Endodermal cell (in vitro differentiated cells): ENCODE data around the gene NRXN3. TPM values are rescaled to one million over a fixed set of nuclear protein-coding genes. Genes with fewer than 3 reads are reported as not detected.

Source experiments
- DNase-seq: peaks from one replicate; pipeline ENCODE4 v3.0.0-alpha.2; 2017
- H3K27ac ChIP-seq: 2 replicates; pipeline ENCODE4 v1.5.1; 2013; ENCODE audit warnings: mild to moderate bottlenecking, low read depth, low read length, moderate library complexity
- H3K27me3 ChIP-seq: 2 replicates; pipeline ENCODE4 v1.6.1; 2013; ENCODE audit warnings: mild to moderate bottlenecking, low read length, moderate library complexity; ENCODE audit not compliant: insufficient read depth, control insufficient read depth, poor library complexity, severe bottlenecking
- H3K36me3 ChIP-seq: 2 replicates; pipeline ENCODE4 v1.7.0; 2013; ENCODE audit warnings: mild to moderate bottlenecking, low read length, moderate library complexity; ENCODE audit not compliant: control insufficient read depth, insufficient read depth
- H3K4me1 ChIP-seq: one replicate; pipeline ENCODE4 v1.7.0; 2013; ENCODE audit warnings: low read length; ENCODE audit not compliant: control insufficient read depth, insufficient read depth
- H3K4me3 ChIP-seq: 2 replicates; pipeline ENCODE4 v1.5.1; 2013; ENCODE audit warnings: mild to moderate bottlenecking, low read length, moderate library complexity
- H3K9ac ChIP-seq: 2 replicates; pipeline ENCODE4 v1.6.1; 2013; ENCODE audit warnings: mild to moderate bottlenecking, low read length, moderate library complexity; ENCODE audit not compliant: poor library complexity, severe bottlenecking; ENCODE audit errors: extremely low read depth
- H3K9me3 ChIP-seq: 2 replicates; pipeline ENCODE4 v1.6.1; 2013; ENCODE audit warnings: mild to moderate bottlenecking, low read length, moderate library complexity; ENCODE audit not compliant: control insufficient read depth
- H3K27ac Mint-ChIP-seq: 2 replicates; pipeline ENCODE4 v1.8.0; 2020; ENCODE audit warnings: mixed read lengths
- H3K27me3 Mint-ChIP-seq: 2 replicates; pipeline ENCODE4 v1.8.0; 2021; ENCODE audit warnings: mild to moderate bottlenecking, mixed read lengths; ENCODE audit not compliant: insufficient read depth
- H3K36me3 Mint-ChIP-seq: 2 replicates; pipeline ENCODE4 v1.8.0; 2020; ENCODE audit warnings: low read depth, mixed read lengths
- H3K4me1 Mint-ChIP-seq: 2 replicates; pipeline ENCODE4 v1.8.0; 2020; ENCODE audit warnings: mixed read lengths
- H3K4me3 Mint-ChIP-seq: 2 replicates; pipeline ENCODE4 v1.8.0; 2020; ENCODE audit warnings: mild to moderate bottlenecking, moderate library complexity, mixed read lengths
- H3K9me3 Mint-ChIP-seq: 2 replicates; pipeline ENCODE4 v1.8.0; 2020; ENCODE audit warnings: mild to moderate bottlenecking, mixed read lengths
- WGBS, 2 experiments: methylation state at CpG; one replicate each; pipeline versions ENCODE4 v1.1.5 to v1.1.7; 2013; ENCODE audit warnings: missing lambda C conversion rate in 2 of 2, mixed read lengths in 1 of 2; ENCODE audit not compliant: insufficient coverage in 1 of 2, insufficient read length in 1 of 2; 5-methylcytosine and 5-hydroxymethylcytosine counted together
- total RNA-seq, 2 donors: library from RNA; stranded (reverse); fragmentation: NEBNext Ultra II Directional in 1 of 2; extraction: Animal tissue kit (Norgen Biotek cat#: 25700) in 1 of 2; gene quantifications; 2 replicates in 1 of 2; 3 replicates in 1 of 2; pipeline ENCODE4 v1.2.1, GENCODE V29; 2021
- TF ChIP-seq, protein P1 (sequence below): fragments of 200-600 bp; sonication (generic); conservative IDR thresholded peaks from 2 replicates; pipeline ENCODE4 v1.5.0; 2021; ENCODE audit warnings: antibody characterized with exemption, mild to moderate bottlenecking

NRXN3 gene
- total RNA-seq, 2 donors from 2014 or later, result 20.9 to 21.4 TPM

DNA sequence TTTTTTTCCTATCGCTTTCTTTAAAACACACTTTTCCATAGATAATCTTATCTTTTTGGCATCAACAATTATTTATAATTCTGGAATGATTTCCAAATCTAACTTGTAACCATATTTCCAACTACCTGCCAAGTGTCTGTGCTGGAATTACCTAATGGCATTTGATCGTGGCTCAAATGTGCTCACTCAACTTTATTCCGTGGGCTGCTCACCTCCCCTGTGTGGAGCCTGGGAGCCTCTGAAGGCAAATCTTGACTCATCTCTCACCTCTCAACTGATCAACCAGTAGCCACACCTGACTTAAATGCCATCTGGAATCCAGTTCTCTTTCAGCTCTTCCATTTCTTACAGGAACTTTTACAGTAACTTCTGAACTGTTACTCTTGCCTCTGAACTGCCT lies 1432.6 kb downstream of the NRXN3 start:
- Histone ChIP-seq H3K4me3 (no peak overlapping the region), H3K9ac (no peak overlapping the region), H3K27ac (no peak overlapping the region), H3K36me3 (no peaks in the 10 kb centered on the region), H3K4me1 (no peaks in the 10 kb centered on the region), H3K9me3 (no peaks in the 10 kb centered on the region), H3K27me3 (no peaks in the 10 kb centered on the region)
- Mint-ChIP-seq H3K4me1 (peaks cover 13% of the 10 kb centered on the region), H3K9me3 (peaks cover 1% of the 10 kb centered on the region), H3K4me3 (no peak overlapping the region), H3K36me3 (no peaks in the 10 kb centered on the region), H3K27ac (no peak overlapping the region), H3K27me3 (no peaks in the 10 kb centered on the region)
- DNase-seq, result no peak
- WGBS, 2 experiments, result 87 to 100% methylated on average over 2 to 3 of the region's 3 CpGs
- TF ChIP-seq, protein P1, sequence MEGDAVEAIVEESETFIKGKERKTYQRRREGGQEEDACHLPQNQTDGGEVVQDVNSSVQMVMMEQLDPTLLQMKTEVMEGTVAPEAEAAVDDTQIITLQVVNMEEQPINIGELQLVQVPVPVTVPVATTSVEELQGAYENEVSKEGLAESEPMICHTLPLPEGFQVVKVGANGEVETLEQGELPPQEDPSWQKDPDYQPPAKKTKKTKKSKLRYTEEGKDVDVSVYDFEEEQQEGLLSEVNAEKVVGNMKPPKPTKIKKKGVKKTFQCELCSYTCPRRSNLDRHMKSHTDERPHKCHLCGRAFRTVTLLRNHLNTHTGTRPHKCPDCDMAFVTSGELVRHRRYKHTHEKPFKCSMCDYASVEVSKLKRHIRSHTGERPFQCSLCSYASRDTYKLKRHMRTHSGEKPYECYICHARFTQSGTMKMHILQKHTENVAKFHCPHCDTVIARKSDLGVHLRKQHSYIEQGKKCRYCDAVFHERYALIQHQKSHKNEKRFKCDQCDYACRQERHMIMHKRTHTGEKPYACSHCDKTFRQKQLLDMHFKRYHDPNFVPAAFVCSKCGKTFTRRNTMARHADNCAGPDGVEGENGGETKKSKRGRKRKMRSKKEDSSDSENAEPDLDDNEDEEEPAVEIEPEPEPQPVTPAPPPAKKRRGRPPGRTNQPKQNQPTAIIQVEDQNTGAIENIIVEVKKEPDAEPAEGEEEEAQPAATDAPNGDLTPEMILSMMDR, result no peak

DNA sequence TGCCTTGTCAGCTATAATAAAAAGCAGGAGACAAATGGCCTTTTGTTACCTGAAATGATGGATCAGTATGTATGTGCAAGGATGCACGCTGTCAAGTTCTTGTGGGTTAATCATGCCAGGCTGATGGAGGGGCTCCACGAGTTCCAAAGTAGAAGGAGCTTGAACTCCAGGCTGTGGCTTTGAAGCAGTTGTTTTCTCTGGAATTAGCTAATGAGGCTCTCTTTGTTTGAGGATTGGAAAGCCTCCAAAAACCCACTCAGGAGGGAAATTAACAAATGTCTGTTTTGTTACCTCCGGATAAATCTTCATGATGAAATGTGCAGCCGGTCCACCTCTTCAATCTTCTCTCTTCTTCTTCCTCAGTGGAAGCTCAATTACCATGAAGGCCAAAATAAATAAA lies 1435.7 kb downstream of the NRXN3 start:
- H3K27ac Mint-ChIP-seq, result no peak overlapping the region
- Histone ChIP-seq H3K36me3 (no peaks in the 10 kb centered on the region), H3K9me3 (no peaks in the 10 kb centered on the region), H3K4me1 (no peaks in the 10 kb centered on the region), H3K4me3 (no peak overlapping the region), H3K27ac (no peak overlapping the region), H3K9ac (no peak overlapping the region), H3K27me3 (no peaks in the 10 kb centered on the region)
- H3K4me3 Mint-ChIP-seq, result no peak overlapping the region
- no peaks in the 10 kb centered on the region for H3K27me3 Mint-ChIP-seq
- TF ChIP-seq, protein P1, result no peak
- H3K9me3 Mint-ChIP-seq, result peaks cover 1% of the 10 kb centered on the region
- no peak for DNase-seq
- peaks cover 12% of the 10 kb centered on the region for H3K4me1 Mint-ChIP-seq
- no peaks in the 10 kb centered on the region for H3K36me3 Mint-ChIP-seq
- 82 to 93% methylated on average over 2 to 4 of the region's 4 CpGs for WGBS, 2 experiments

DNA sequence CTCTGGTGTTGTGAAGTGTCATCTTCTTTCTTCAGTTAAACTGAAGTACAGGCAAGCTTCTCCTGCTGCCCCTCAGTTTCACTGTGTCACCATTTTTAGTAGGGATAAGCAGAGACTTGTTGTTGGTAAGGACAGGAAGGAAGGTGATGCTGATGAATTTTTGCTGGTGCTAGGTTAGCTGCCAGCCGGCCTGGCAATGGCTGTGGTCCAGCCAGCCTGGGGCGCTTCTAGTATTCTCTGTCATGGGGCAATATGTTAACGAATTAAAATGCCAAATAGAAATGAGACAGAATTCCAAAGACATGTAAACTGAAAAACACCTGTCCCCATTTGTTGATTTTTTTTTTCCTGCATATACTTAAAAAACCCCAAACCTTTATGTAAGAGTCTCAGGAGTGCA lies 1438.3 kb downstream of the NRXN3 start:
- Histone ChIP-seq H3K4me3 (no peak overlapping the region), H3K9me3 (no peaks in the 10 kb centered on the region), H3K36me3 (no peaks in the 10 kb centered on the region), H3K27ac (no peak overlapping the region), H3K27me3 (no peaks in the 10 kb centered on the region), H3K4me1 (peaks cover 3% of the 10 kb centered on the region), H3K9ac (no peak overlapping the region)
- H3K27ac Mint-ChIP-seq, result no peak overlapping the region
- no peaks in the 10 kb centered on the region for H3K27me3 Mint-ChIP-seq
- no peaks in the 10 kb centered on the region for H3K36me3 Mint-ChIP-seq
- WGBS, 2 experiments, result 93 to 100% methylated on average over 2 to 3 of the region's 3 CpGs
- H3K4me1 Mint-ChIP-seq, result peaks cover 16% of the 10 kb centered on the region
- H3K9me3 Mint-ChIP-seq, result peaks cover 1% of the 10 kb centered on the region
- TF ChIP-seq, protein P1, result no peak
- no peak for DNase-seq
- H3K4me3 Mint-ChIP-seq, result no peak overlapping the region
